Iris pigment epithelial cell (primary cell): ENCODE data around the gene USP6NL.

ENCODE experiments used
- DNase-seq: peaks from one replicate; pipeline ENCODE4 v3.0.0-alpha.2; 2011; ENCODE audit warnings: low read depth

The USP6NL gene

DNA sequence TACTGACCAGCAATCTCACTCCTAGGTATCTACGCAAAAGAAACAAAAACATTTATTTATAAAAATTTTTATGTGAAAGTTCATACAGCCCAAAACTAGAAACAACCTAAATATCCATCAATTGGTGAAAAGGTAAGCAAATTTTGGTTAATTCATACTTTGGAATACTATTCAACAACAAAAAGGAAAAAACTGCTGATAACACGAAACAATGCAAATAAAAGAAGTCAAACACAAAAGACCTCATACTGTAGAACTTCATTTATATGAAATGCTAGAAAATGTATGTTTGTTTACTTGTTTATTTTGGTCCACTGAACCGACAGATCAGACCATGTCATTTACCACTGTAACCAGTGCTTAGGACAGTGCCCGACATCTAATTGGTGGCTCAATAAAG is 60.3 kb downstream of the USP6NL start:
- DNase-seq, result no peak

GRCh38 chr10:11548768-11549099 is 62.7 kb downstream of the USP6NL start:
- no peak for DNase-seq

GRCh38 chr10:11548065-11548767 is 63.2 kb downstream of the USP6NL start:
- DNase-seq, result no peak

DNA sequence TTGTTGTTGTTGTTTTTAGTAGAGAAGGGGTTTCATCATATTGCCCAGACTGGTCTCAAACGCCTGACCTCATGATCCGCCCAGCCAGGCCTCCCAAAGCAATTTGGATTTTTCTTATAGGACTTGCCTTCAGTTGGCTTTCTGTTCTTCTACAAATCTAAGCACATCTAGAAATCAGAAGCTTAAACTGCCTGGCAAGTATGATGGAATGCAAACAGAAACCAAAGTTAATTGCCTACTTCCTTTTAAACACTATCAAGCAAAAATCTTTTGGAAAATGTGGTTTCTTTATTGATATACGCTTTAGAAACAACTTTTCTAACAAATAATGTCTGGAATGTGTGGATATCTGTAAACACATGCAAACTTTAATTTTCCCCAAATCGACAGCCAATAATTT is 64.9 kb downstream of the USP6NL start:
- peak; percentile 46 for DNase-seq

DNA sequence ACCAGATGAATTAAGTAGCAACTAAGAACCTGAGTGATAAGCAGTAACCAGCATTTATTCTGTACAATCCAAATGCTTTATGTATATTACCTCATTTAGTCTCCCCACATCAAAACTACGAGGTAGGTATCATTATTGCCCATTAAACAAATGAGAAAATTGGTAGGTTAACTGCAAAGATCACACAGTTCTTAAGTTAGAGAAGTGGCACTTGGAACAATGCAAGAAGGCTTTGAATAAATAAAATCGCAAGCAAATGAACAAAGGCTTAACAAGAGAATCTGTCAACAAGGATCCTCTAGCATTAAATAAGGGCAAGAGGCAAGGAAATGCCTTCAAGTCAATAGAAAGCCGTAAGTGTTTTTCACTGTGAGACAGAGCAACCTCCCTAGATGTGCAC is 70.2 kb downstream of the USP6NL start:
- DNase-seq, result no peak

GRCh38 chr10:11539191-11539868 is 72.1 kb downstream of the USP6NL start:
- DNase-seq, result peak; percentile 52

- DNase-seq, result no peak
Observed at GRCh38 chr10:11538834-11539190, 72.6 kb downstream of the USP6NL start.

GRCh38 chr10:11536228-11536627 is 75.2 kb downstream of the USP6NL start:
- DNase-seq, result no peak

DNA sequence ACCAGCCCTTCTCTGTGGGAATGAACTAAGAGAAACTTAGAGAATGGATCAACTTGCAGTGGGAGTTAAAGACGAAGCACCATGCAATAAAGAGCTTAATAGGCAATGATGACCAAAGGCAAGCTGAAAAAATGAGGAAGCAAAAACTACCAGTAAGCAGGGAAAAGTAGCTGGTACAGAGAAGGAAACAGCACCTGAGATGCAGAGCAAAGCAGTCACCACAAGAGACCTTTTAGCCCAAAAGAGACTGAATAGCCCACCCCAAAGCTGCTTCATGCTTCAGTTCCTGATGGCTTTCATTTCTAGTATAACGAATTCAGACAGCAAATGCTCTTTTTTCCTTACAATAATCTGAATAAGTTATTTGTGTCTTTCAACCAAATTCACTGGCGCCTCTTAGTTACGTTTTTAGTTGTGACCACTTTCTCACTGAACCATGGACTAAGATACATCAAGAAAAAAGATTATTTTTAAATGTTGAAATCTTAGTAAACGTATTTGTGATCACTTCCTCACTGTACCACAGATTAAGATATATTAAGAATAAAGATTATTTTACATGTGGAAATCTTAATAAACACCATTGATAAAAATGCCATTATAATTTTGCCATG is 76.0 kb downstream of the USP6NL start:
- DNase-seq, result no peak

- peak; percentile 64 for DNase-seq
Observed at GRCh38 chr10:11533328-11533781, 78.1 kb downstream of the USP6NL start.

DNA sequence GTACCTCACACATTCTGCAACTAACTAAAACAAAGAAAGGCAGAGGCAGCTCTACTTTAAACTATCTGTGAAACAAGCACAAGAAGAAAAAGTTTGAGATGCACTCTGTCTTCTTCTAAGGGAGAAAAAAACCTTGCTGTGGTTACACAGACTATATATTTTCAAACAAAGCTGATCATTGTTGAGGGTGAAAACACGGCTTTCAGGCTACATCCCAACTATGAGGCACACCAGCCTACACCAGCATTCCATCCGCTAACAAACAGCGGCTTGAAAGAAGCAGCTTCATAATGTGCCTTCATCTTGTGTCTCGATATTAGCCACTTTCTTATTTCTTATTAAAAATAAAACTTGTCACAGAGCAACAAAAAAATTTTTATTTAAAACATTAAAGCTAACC is 79.1 kb downstream of the USP6NL start:
- DNase-seq, result peak; percentile 45

DNA sequence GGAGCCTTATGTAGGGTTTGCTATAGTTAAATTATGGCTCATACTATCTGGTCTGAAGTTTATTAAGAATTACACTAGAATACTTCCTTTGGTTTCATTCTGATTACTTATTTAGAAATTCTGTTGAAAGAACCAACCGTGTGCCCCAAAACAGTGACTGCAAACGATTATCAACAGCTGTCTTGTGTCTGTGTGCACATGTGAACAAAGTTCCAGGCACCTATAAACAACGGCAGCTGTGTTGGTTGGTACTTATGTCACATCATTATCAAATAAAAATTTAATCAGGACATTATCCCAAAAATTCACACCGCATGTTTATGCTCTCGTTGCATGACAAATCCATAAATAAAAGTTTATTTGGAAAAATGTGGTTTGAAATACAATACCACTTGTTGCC is 80.6 kb downstream of the USP6NL start:
- DNase-seq, result no peak

GRCh38 chr10:11529276-11529903 is 82.1 kb downstream of the USP6NL start:
- no peak for DNase-seq

GRCh38 chr10:11528286-11528685 is 83.2 kb downstream of the USP6NL start:
- no peak for DNase-seq

DNA sequence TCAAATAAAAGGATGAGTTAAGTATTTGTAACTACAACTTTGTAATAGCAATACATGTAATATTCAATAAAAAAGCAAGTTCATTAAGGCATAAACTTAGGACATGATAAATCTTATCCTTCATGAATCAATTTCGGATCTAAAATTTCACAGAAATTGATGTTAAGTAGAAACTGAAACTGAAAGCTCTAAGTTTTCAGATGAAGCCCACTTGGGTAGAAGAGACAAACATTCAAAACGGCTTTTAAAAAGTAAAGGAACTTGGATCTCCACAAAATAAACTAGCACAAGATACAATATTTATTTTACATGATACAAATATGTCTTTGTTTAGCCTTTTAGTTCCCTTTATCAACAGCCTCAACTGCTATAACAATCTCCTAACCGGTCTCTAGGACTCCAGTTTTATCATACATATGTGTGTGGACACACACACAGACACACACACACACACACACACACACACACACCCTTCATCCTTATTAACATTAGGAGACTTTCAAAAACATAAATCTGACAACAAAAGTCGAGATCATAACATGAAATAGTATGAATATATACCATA is 83.7 kb downstream of the USP6NL start:
- DNase-seq, result peak; percentile 32

DNA sequence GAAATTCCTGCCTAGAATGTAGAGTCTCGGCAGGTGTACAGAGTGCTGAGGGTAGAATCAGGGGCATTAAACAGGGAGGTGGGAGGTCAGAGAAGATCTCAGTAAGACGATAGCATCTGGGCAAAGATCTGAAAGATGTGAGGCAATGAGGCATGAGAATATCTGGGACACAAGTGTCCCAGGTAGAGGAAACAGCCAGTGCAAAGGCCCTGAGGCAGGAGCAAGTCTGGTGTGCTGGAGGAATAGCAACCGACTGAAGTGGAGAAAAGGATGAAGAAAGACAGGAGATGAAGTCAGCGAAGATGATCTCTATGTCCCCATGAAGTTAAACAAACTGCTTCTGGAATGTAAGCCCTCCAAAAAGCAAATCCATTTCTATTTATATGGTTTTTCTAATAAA is 84.4 kb downstream of the USP6NL start:
- no peak for DNase-seq

- DNase-seq, result no peak
Observed at GRCh38 chr10:11525503-11525902, 85.9 kb downstream of the USP6NL start.

GRCh38 chr10:11522821-11523245 is 88.6 kb downstream of the USP6NL start:
- peak; percentile 31 for DNase-seq

GRCh38 chr10:11521860-11522259 is 89.6 kb downstream of the USP6NL start:
- DNase-seq, result peak; percentile 64

GRCh38 chr10:11520892-11521291 is 90.6 kb downstream of the USP6NL start:
- DNase-seq, result no peak

DNA sequence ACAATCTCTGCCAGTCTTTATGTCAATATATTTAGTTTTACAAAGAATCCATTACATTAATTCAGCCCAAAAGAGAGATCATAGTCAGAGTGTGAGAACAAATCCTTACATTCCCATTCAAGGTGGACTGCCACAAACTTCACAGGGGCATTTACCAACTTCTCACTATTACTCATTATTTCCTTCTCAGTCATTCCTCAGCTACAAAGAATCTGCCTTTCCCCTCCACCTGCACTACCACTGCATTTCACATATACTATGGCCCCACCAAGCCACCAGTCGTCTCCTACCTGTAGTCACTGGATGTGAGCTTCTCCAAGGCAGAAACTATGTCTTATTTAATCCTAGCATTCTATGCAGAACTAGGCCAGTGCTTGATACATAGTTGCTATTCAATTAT is 94.3 kb downstream of the USP6NL start:
- DNase-seq, result no peak

DNA sequence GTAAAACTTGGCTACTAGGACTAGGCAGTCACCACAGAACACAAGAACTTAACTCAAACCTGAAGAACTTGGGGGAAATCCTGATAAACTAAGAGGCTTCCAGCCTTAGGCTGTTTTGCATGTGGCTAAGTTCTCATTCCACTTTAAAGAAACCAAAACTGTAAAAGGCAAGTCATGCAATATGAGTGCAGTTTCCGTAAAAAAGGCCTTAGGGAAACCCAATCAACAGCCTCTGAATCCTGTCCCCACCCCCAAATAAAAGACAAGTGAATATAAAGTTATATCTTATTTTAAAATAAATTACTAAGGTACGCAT is 95.1 kb downstream of the USP6NL start:
- DNase-seq, result no peak
